Peyer's patch (tissue), 4 donors: ENCODE measurements around the gene DGKA.

Experiments
- POLR2A ChIP-seq, 2 donors: fragments of 450-650 bp; IDR thresholded peaks; one replicate each; pipeline ENCODE4 v1.5.1; 2017; ENCODE audit warnings: antibody characterized with exemption in 2 of 2, mild to moderate bottlenecking in 2 of 2, moderate library complexity in 2 of 2
- TF ChIP-seq, protein P1 (sequence below), 6 experiments: fragments of 450-650 bp in 4 of 6; fragments of 200-600 bp in 2 of 6; sonication (generic) in 1 of 6; IDR thresholded peaks; one replicate each; pipeline ENCODE4 v1.5.1; 2017 to 2019; ENCODE audit warnings: antibody characterized with exemption in 6 of 6, mild to moderate bottlenecking in 3 of 6, moderate library complexity in 1 of 6

DNA sequence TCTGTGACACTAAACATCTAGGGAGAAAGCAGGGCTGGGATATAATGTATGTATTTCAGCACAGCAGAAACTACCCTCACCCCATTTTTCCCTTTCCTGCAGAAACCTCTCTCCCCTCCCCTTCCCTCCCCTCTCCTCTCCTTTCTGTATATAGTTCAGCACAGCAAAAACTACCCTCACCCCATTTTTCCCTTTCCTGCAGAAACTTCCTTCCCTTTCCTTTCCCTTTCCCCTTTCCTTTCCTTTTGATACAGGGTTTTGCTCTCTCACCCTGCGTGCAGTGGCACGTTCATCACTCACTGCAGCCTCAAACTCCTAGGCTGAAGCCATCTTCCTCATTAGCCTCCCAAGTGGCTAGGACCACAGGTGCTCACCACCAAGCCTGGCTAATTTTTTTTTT, 32.8 kb downstream of the DGKA start:
- TF ChIP-seq, protein P1, sequence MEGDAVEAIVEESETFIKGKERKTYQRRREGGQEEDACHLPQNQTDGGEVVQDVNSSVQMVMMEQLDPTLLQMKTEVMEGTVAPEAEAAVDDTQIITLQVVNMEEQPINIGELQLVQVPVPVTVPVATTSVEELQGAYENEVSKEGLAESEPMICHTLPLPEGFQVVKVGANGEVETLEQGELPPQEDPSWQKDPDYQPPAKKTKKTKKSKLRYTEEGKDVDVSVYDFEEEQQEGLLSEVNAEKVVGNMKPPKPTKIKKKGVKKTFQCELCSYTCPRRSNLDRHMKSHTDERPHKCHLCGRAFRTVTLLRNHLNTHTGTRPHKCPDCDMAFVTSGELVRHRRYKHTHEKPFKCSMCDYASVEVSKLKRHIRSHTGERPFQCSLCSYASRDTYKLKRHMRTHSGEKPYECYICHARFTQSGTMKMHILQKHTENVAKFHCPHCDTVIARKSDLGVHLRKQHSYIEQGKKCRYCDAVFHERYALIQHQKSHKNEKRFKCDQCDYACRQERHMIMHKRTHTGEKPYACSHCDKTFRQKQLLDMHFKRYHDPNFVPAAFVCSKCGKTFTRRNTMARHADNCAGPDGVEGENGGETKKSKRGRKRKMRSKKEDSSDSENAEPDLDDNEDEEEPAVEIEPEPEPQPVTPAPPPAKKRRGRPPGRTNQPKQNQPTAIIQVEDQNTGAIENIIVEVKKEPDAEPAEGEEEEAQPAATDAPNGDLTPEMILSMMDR (IDR thresholded peaks at IDR 0.05), result no peak
- no peak for TF ChIP-seq POLR2A (IDR thresholded peaks at IDR 0.05)
